Measurements from ENCODE around the gene LAPTM5. TPM values are rescaled to one million over a fixed set of nuclear protein-coding genes. Genes with fewer than 3 reads are reported as not detected.

The LAPTM5 gene
- total and polyA plus RNA-seq, 2 donors: 20.4 to 99.9 TPM

- Histone ChIP-seq H3K36me3 (ENCODE audit: insufficient read depth) (no peaks in the 10 kb centered on the region), H3K4me3 (ENCODE audit: low read depth, low read length) (no peak overlapping the region), H3K27ac (ENCODE audit: low read depth) (no peak overlapping the region), H3K4me1 (ENCODE audit: insufficient read depth) (no peaks in the 10 kb centered on the region)
- DNase-seq (ENCODE audit: extremely low spot score): no peak
- 64% methylated on average over 14 of the region's 14 CpGs for WGBS
These were observed 52.6 kb downstream of the LAPTM5 start for GRCh38 chr1:30704765-30705509.

- H3K4me1 ChIP-seq (ENCODE audit: insufficient read depth): no peaks in the 10 kb centered on the region
- no peaks in the 10 kb centered on the region for H3K36me3 ChIP-seq (ENCODE audit: insufficient read depth)
- no peak for DNase-seq (ENCODE audit: extremely low spot score)
- H3K4me3 ChIP-seq (ENCODE audit: low read depth, low read length): no peak overlapping the region
- H3K27ac ChIP-seq (ENCODE audit: low read depth): no peak overlapping the region
- 42% methylated on average over 4 of the region's 4 CpGs for WGBS
These were observed 53.3 kb downstream of the LAPTM5 start for GRCh38 chr1:30704271-30704670.

- Histone ChIP-seq H3K27ac (ENCODE audit: low read depth) (no peak overlapping the region), H3K4me3 (ENCODE audit: low read depth, low read length) (no peak overlapping the region), H3K4me1 (ENCODE audit: insufficient read depth) (no peaks in the 10 kb centered on the region), H3K36me3 (ENCODE audit: insufficient read depth) (no peaks in the 10 kb centered on the region)
- DNase-seq (ENCODE audit: extremely low spot score): no peak
These were observed 54.8 kb downstream of the LAPTM5 start for GRCh38 chr1:30702823-30703222.

- H3K4me1 ChIP-seq (ENCODE audit: insufficient read depth): no peaks in the 10 kb centered on the region
- H3K27ac ChIP-seq (ENCODE audit: low read depth): no peak overlapping the region
- H3K4me3 ChIP-seq (ENCODE audit: low read depth, low read length): no peak overlapping the region
- no peaks in the 10 kb centered on the region for H3K36me3 ChIP-seq (ENCODE audit: insufficient read depth)
- DNase-seq (ENCODE audit: extremely low spot score): no peak
- 90% methylated on average over 2 of the region's 2 CpGs for WGBS
These were observed 56.3 kb downstream of the LAPTM5 start for GRCh38 chr1:30701258-30701633.

- H3K4me3 ChIP-seq (ENCODE audit: low read depth, low read length): no peak overlapping the region
- WGBS: 71% methylated on average over 7 of the region's 7 CpGs
- no peaks in the 10 kb centered on the region for H3K36me3 ChIP-seq (ENCODE audit: insufficient read depth)
- no peaks in the 10 kb centered on the region for H3K4me1 ChIP-seq (ENCODE audit: insufficient read depth)
- no peak for DNase-seq (ENCODE audit: extremely low spot score)
- no peak overlapping the region for H3K27ac ChIP-seq (ENCODE audit: low read depth)
These were observed 56.9 kb downstream of the LAPTM5 start for GRCh38 chr1:30700528-30701257.

- Histone ChIP-seq H3K4me3 (ENCODE audit: low read depth, low read length) (no peak overlapping the region), H3K4me1 (ENCODE audit: insufficient read depth) (no peaks in the 10 kb centered on the region), H3K27ac (ENCODE audit: low read depth) (no peak overlapping the region), H3K36me3 (ENCODE audit: insufficient read depth) (no peaks in the 10 kb centered on the region)
- DNase-seq (ENCODE audit: extremely low spot score): no peak
- WGBS: 93% methylated on average over 1 of the region's 1 CpG
These were observed 57.8 kb downstream of the LAPTM5 start for GRCh38 chr1:30699762-30700161.

- H3K36me3 ChIP-seq (ENCODE audit: insufficient read depth): no peaks in the 10 kb centered on the region
- no peak for DNase-seq (ENCODE audit: extremely low spot score)
- H3K4me1 ChIP-seq (ENCODE audit: insufficient read depth): no peaks in the 10 kb centered on the region
- no peak overlapping the region for H3K27ac ChIP-seq (ENCODE audit: low read depth)
- 74% methylated on average over 17 of the region's 17 CpGs for WGBS
- H3K4me3 ChIP-seq (ENCODE audit: low read depth, low read length): no peak overlapping the region
These were observed 59.1 kb downstream of the LAPTM5 start for GRCh38 chr1:30698401-30698981.

GRCh38 chr1:30697571-30698376, 59.8 kb downstream of the LAPTM5 start:
- WGBS: 55% methylated on average over 9 of the region's 9 CpGs
- H3K27ac ChIP-seq (ENCODE audit: low read depth): no peak overlapping the region

GRCh38 chr1:30696831-30697230, 60.7 kb downstream of the LAPTM5 start:
- Histone ChIP-seq H3K4me1 (ENCODE audit: insufficient read depth) (no peaks in the 10 kb centered on the region), H3K36me3 (ENCODE audit: insufficient read depth) (no peaks in the 10 kb centered on the region), H3K27ac (ENCODE audit: low read depth) (no peak overlapping the region), H3K4me3 (ENCODE audit: low read depth, low read length) (no peak overlapping the region)
- WGBS: 95% methylated on average over 6 of the region's 6 CpGs
- DNase-seq (ENCODE audit: extremely low spot score): no peak

More at GRCh38 chr1:30697571-30698376, 59.8 kb downstream of the LAPTM5 start:
- no peak for DNase-seq (ENCODE audit: extremely low spot score)
- no peaks in the 10 kb centered on the region for H3K36me3 ChIP-seq (ENCODE audit: insufficient read depth)
- H3K4me3 ChIP-seq (ENCODE audit: low read depth, low read length): no peak overlapping the region
- no peaks in the 10 kb centered on the region for H3K4me1 ChIP-seq (ENCODE audit: insufficient read depth)

- Histone ChIP-seq H3K4me3 (ENCODE audit: low read depth, low read length) (no peak overlapping the region), H3K36me3 (ENCODE audit: insufficient read depth) (no peaks in the 10 kb centered on the region), H3K4me1 (ENCODE audit: insufficient read depth) (no peaks in the 10 kb centered on the region), H3K27ac (ENCODE audit: low read depth) (no peak overlapping the region)
- WGBS: 31% methylated on average over 6 of the region's 6 CpGs
- no peak for DNase-seq (ENCODE audit: extremely low spot score)
These were observed 62.1 kb downstream of the LAPTM5 start for GRCh38 chr1:30695439-30695841.

- H3K36me3 ChIP-seq (ENCODE audit: insufficient read depth): no peaks in the 10 kb centered on the region
- no peak overlapping the region for H3K4me3 ChIP-seq (ENCODE audit: low read depth, low read length)
- no peak for DNase-seq (ENCODE audit: extremely low spot score)
- H3K27ac ChIP-seq (ENCODE audit: low read depth): no peak overlapping the region
- WGBS: 78% methylated on average over 8 of the region's 8 CpGs
- no peaks in the 10 kb centered on the region for H3K4me1 ChIP-seq (ENCODE audit: insufficient read depth)
These were observed 63.0 kb downstream of the LAPTM5 start for GRCh38 chr1:30694280-30695175.

GRCh38 chr1:30693822-30694221, 63.8 kb downstream of the LAPTM5 start:
- no peaks in the 10 kb centered on the region for H3K4me1 ChIP-seq (ENCODE audit: insufficient read depth)
- no peaks in the 10 kb centered on the region for H3K36me3 ChIP-seq (ENCODE audit: insufficient read depth)
- H3K27ac ChIP-seq (ENCODE audit: low read depth): no peak overlapping the region
- 84% methylated on average over 5 of the region's 5 CpGs for WGBS
- DNase-seq (ENCODE audit: extremely low spot score): no peak
- H3K4me3 ChIP-seq (ENCODE audit: low read depth, low read length): no peak overlapping the region

GRCh38 chr1:30693366-30693765, 64.2 kb downstream of the LAPTM5 start:
- WGBS: 82% methylated on average over 3 of the region's 3 CpGs
- Histone ChIP-seq H3K4me1 (ENCODE audit: insufficient read depth) (no peaks in the 10 kb centered on the region), H3K4me3 (ENCODE audit: low read depth, low read length) (no peak overlapping the region), H3K27ac (ENCODE audit: low read depth) (no peak overlapping the region), H3K36me3 (ENCODE audit: insufficient read depth) (no peaks in the 10 kb centered on the region)
- DNase-seq (ENCODE audit: extremely low spot score): no peak
